Renal pelvis (tissue), 4 donors: ENCODE measurements around the gene GRIK4. TPM values are rescaled to one million over a fixed set of nuclear protein-coding genes. Genes with fewer than 3 reads are reported as not detected.

Experiments used
- DNase-seq: peaks from one replicate; pipeline ENCODE4 v3.0.0-alpha.2; 2013
- polyA plus RNA-seq, 3 donors: library from polyadenylated mRNA; unstranded; fragments of 120-200 nt; gene quantifications; one replicate each; pipeline ENCODE4 v1.2.1, GENCODE V29; 2013; ENCODE audit not compliant: insufficient read length in 3 of 3

GRIK4 gene
- polyA plus RNA-seq, 3 donors: 0.86 to 1.7 (median 1.0) TPM

- DNase-seq: peak; percentile 66
These were observed 303.2 kb downstream of the GRIK4 start for GRCh38 chr11:120814531-120815318.

DNA sequence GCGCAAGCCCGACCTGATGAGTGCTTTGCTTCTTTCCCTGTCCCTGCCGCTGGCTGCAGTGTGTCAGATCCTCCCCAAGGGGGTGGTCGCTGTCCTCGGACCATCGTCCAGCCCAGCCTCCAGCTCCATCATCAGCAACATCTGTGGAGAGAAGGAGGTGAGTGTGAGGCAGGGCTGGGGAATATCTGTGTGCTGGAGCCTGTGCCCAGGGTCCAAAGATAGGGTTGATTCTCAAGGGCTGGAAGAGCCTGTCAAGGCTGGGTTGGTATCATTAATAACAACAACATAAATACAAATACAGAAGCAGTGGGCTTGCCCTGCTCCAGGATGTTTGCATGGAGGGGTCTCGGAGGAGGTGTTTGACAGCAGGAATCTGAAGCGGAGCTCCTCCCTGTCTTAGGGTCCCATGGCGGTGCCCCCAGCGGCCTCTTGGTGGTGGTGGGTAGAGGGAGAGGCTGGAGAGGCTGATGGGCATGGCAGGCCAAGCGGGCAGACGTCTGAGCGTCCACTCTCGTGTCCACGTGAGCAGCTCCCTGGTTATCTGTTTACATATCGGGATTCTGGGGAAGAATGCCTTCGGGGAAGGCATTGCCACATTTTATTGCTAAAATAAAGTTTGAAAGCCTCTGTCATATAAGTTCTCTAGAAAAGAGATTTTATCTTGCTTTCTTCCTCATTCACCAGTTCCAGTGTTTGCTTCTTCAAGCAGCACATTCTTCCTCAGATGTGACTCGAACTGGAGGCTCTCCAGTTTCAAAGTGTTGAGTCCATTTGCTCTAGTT is 304.0 kb downstream of the GRIK4 start:
- no peak for DNase-seq

DNA sequence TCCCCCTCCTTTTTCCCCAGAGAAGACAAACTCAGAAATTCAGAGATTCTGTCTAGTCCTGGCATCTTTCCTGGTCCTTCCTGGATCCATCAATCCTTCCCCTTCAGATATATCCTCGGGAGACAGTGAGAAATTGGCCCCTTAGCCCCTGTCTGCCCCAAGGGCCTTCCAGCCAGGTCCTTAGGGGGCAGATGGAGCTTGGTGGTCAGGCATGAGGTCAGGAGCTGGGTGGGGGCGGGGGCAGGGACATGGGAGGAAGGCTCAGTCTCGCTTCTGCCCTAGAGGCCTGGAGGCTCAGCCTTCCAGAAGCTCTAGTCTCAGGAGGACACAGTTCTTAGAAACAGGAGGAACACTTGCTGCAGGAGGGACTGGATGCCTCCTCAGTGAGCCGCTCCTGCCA is 304.6 kb downstream of the GRIK4 start:
- DNase-seq: no peak

- no peak for DNase-seq
These were observed 305.2 kb downstream of the GRIK4 start for GRCh38 chr11:120816711-120817110.

GRCh38 chr11:120817158-120817557 is 305.6 kb downstream of the GRIK4 start:
- no peak for DNase-seq

- no peak for DNase-seq
These were observed 306.5 kb downstream of the GRIK4 start for GRCh38 chr11:120818097-120818496.

DNA sequence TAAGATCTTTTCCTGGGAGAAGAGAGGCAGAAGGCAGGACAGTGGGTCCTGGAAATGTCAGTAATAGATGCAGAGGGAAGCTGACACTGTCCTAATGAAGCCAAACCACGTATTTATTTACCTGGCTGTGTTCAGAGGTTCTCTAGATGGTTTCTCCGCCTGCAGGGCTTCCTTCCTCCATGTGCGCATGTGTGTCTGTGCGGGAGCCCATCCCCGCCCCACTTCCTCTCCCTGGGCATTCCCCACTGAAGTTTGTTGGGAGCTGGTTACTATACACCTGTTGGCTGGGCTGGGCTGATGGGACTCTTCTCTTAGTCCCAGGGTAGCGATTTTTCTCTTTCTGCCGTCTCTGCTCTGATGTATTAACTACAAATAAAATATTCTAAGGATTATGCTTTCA is 307.5 kb downstream of the GRIK4 start:
- DNase-seq: no peak

GRCh38 chr11:120819437-120820365 is 308.2 kb downstream of the GRIK4 start:
- no peak for DNase-seq

DNA sequence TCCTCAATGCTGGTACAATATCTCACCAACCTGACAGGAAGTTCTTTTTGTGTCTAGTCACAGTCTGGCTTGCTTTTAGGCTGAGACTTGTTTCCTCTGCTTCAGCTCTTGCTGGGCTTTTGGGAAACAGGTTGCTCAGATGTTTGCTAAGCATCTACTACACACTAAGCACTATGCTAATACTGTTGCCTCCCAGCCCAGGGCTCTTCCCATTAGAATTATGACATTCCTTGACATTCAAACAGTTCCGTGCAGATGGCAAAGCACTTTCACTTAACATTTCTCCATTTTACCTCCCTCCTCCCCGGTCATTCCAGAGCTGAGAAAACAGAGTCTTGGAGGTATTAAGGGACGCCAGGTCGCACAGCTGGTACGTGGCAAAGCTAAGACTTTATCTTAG is 311.6 kb downstream of the GRIK4 start:
- DNase-seq: no peak

DNA sequence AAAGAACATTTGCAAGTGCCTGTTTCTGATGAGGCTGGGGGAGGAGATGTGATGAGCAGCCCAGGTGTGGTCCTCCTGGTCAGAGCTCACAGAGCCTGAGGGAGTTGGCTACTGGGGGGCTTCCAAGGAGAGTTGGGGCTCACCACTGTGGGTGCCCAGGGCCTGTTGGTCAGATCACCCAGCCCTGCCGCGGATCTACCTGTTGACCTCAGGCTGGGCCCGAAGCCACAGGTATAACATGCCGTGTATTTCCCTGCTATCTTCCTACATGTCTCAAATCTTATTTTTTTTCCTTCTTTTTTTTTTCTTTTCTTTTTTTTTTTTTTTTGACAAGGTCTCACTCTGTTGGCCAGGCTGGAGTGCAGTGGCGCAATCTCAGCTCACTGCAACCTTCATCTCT is 312.7 kb downstream of the GRIK4 start:
- no peak for DNase-seq

GRCh38 chr11:120827198-120827597 is 315.6 kb downstream of the GRIK4 start:
- DNase-seq: no peak

- no peak for DNase-seq
These were observed 316.3 kb downstream of the GRIK4 start for GRCh38 chr11:120827820-120828219.

DNA sequence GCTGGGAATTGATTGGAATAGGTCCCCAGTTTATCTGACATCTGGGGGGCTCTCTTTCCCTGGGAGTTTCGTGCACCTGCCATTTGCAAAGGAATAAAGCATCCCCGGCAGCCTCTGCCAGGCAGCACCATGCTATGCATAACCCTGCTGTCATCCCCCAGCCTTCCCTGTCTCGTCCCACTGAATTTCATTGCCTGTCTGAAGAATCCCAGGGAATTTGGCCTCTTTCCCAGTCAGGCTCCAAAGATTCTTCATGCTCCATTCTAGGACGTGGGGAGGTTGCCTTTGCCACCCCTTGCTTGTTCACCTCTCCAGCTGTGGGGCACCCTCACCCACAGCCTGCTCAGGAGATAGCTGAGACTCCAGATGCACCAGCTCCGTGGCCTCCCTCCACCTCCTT is 317.3 kb downstream of the GRIK4 start:
- no peak for DNase-seq

- DNase-seq: no peak
These were observed 318.6 kb downstream of the GRIK4 start for GRCh38 chr11:120830085-120830620.

GRCh38 chr11:120832481-120833238 is 321.1 kb downstream of the GRIK4 start:
- no peak for DNase-seq

DNA sequence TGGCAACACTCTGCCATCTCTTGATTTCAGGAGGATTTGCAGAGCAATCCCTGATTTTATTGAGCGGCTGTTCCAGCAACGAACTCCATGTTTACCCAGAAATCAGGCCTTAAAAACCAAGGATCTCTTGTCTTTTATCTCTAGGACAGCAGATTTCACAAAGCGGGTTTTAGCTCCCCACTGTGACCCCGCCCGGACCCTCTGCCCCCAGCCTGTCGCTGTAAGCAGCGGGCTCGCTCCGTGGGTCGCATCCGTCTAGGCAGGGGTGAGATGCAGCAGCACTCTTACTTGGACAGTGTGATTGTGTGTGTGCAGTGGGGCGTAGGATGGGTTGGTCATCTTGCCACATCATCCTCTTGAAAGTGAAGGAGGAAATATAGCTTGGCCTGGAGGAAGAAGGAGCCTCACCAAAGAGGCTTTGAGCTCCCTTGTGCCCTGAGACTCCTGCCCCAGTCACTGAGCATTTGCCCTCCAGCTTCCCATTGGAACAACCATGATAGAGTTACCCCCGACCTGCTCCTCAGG is 323.2 kb downstream of the GRIK4 start:
- DNase-seq: no peak

- no peak for DNase-seq
These were observed 324.2 kb downstream of the GRIK4 start for GRCh38 chr11:120835601-120836228.

DNA sequence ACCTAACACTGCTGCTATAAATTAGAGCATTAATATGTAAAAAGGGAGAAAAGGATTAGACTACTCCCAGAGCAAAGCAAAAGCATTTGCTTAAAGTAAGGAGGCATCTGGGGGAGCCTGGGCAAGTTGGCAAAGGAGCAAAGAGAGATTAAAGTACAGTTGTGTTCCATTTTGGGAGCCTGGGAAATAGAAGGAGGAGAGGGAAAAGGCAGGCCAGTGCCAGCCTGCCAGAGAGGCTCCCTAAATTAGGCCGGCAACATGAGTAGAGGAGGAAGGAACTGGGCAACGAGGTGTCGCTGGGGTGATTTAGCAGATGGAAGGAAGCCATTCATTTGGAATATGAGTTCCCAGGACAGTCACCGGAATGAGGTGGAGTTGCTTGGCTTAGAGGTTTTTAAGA is 326.1 kb downstream of the GRIK4 start:
- no peak for DNase-seq

GRCh38 chr11:120839201-120839600 is 327.7 kb downstream of the GRIK4 start:
- DNase-seq: no peak

DNA sequence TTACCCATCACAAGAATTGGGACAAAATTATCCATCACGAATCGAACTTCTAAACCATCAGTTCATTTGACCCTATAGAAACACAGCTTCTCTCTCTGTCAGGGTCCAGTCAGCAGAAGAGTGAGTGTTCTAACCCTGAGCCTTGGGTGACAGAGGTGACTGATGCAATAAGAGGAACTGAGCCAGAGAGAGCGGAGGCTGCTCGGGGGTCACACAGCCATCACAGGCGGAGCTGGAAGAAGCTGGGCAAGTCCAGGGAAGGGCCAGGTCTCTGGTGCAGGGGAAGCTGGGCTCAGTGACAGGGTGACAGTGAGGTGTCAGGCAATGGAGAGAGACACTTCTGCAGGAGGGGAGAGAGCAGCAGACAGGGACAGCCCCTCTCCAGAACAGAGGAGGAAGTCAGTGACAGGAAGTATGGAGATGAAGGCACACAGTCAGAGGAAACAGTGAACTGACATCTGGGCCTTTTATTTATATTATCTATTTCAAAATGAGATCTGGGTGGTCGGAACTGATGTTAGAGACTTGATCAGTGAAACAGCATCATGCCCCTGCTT is 328.4 kb downstream of the GRIK4 start:
- no peak for DNase-seq
